Measurements from ENCODE around the gene MYO1E. TPM values are rescaled to one million over a fixed set of nuclear protein-coding genes. Genes with fewer than 3 reads are reported as not detected.

The MYO1E gene
- total RNA-seq, 4 donors from 2014 or later = 55.7 to 147 (median 68.5) TPM

- H3K27ac ChIP-seq = no peak overlapping the region
- 65 to 74% methylated on average over 3 of the region's 3 CpGs for WGBS, 2 donors
- no peaks in the 10 kb centered on the region for H3K27me3 ChIP-seq
- no peaks in the 10 kb centered on the region for H3K9me3 ChIP-seq
- no peak for TF ChIP-seq POLR2A (IDR thresholded peaks at IDR 0.05)
- TF ChIP-seq CTCF (IDR thresholded peaks at IDR 0.05) = no peak
- no peak for TF ChIP-seq EP300 (IDR thresholded peaks at IDR 0.05)
- no peak overlapping the region for H3K4me3 ChIP-seq
- H3K4me1 ChIP-seq = peaks cover 0 to 9% (median 0%) of the 10 kb centered on the region in 4 donors
- H3K36me3 ChIP-seq = no peaks in the 10 kb centered on the region
- DNase-seq (ENCODE audit: low spot score in 2 of 2) = no peak
These were observed 5.3 kb upstream of the MYO1E start for GRCh38 chr15:59377924-59378323.

GRCh38 chr15:59376733-59377132, 4.1 kb upstream of the MYO1E start:
- H3K27ac ChIP-seq = no peak overlapping the region
- no peak for TF ChIP-seq EP300 (IDR thresholded peaks at IDR 0.05)
- TF ChIP-seq CTCF (IDR thresholded peaks at IDR 0.05) = no peak
- TF ChIP-seq POLR2A (IDR thresholded peaks at IDR 0.05) = no peak
- no peaks in the 10 kb centered on the region for H3K27me3 ChIP-seq
- no peak overlapping the region for H3K4me3 ChIP-seq
- no peaks in the 10 kb centered on the region for H3K36me3 ChIP-seq
- H3K4me1 ChIP-seq = peaks cover 0 to 9% (median 0%) of the 10 kb centered on the region in 4 donors
- no peaks in the 10 kb centered on the region for H3K9me3 ChIP-seq
- no peak for DNase-seq (ENCODE audit: low spot score in 2 of 2)
- 67 to 83% methylated on average over 2 of the region's 2 CpGs for WGBS, 2 donors

- Histone ChIP-seq H3K9me3 (no peaks in the 10 kb centered on the region), H3K4me1 (peaks cover 0 to 25% (median 3%) of the 10 kb centered on the region in 4 donors)
These were observed 544 bp upstream of the MYO1E start for GRCh38 chr15:59373215-59373614.

GRCh38 chr15:59371458-59372351, 966 bp downstream of the MYO1E start:
- peaks cover 0 to 37% (median 8%) of the 10 kb centered on the region in 4 donors for H3K4me1 ChIP-seq
- peak in 1 of 2 donors; percentile 20 for DNase-seq (ENCODE audit: low spot score in 2 of 2)
- no peaks in the 10 kb centered on the region for H3K27me3 ChIP-seq
- H3K4me3 ChIP-seq = peak overlapping the region; percentile 81 to 98 (median 98)
- H3K36me3 ChIP-seq = no peaks in the 10 kb centered on the region
- H3K27ac ChIP-seq = peak overlapping the region; percentile 91 to 98 (median 94)
- 2% methylated on average over 34 to 40 of the region's 93 CpGs for WGBS, 2 donors
- TF ChIP-seq EP300 (IDR thresholded peaks at IDR 0.05) (no peak), POLR2A (IDR thresholded peaks at IDR 0.05) (peak in 1 of 2 donors; percentile 5), CTCF (IDR thresholded peaks at IDR 0.05) (peak in 1 of 5 experiments; percentile 9)
- no peaks in the 10 kb centered on the region for H3K9me3 ChIP-seq

More at GRCh38 chr15:59373215-59373614, 544 bp upstream of the MYO1E start:
- peak overlapping the region; percentile 28 to 98 (median 90) for H3K4me3 ChIP-seq
- no peaks in the 10 kb centered on the region for H3K27me3 ChIP-seq
- DNase-seq (ENCODE audit: low spot score in 2 of 2) = no peak
- peak overlapping the region; percentile 91 to 98 (median 94) for H3K27ac ChIP-seq
- no peak for TF ChIP-seq POLR2A (IDR thresholded peaks at IDR 0.05)
- TF ChIP-seq CTCF (IDR thresholded peaks at IDR 0.05) = no peak
- TF ChIP-seq EP300 (IDR thresholded peaks at IDR 0.05) = no peak
- WGBS, 2 donors = 1% methylated on average over 6 of the region's 6 CpGs
- no peaks in the 10 kb centered on the region for H3K36me3 ChIP-seq

GRCh38 chr15:59369597-59369996, 3.1 kb downstream of the MYO1E start:
- Histone ChIP-seq H3K36me3 (no peaks in the 10 kb centered on the region), H3K27me3 (no peaks in the 10 kb centered on the region), H3K9me3 (no peaks in the 10 kb centered on the region), H3K27ac (peak overlapping the region in 1 of 4 donors; percentile 92), H3K4me3 (no peak overlapping the region), H3K4me1 (peaks cover 0 to 48% (median 9%) of the 10 kb centered on the region in 4 donors)
- 93 to 96% methylated on average over 2 of the region's 2 CpGs for WGBS, 2 donors
- TF ChIP-seq CTCF (IDR thresholded peaks at IDR 0.05) (no peak), POLR2A (IDR thresholded peaks at IDR 0.05) (no peak), EP300 (IDR thresholded peaks at IDR 0.05) (no peak)
- no peak for DNase-seq (ENCODE audit: low spot score in 2 of 2)
